Right renal cortex interstitium (tissue), 3 donors: ENCODE measurements around the gene NGEF. TPM values are rescaled to one million over a fixed set of nuclear protein-coding genes. Genes with fewer than 3 reads are reported as not detected.

ENCODE experiments used
- DNase-seq, 3 donors: peaks; one replicate each; pipeline ENCODE4 v3.0.0-alpha.2; 2013; ENCODE audit warnings: low read depth in 3 of 3, low spot score in 2 of 3
- polyA plus RNA-seq, 3 donors: library from polyadenylated mRNA; unstranded; fragments of 120-200 nt; gene quantifications; one replicate each; pipeline ENCODE4 v1.2.1, GENCODE V29; 2013; ENCODE audit not compliant: insufficient read length in 3 of 3

Gene NGEF
- polyA plus RNA-seq, 3 donors = 2.3 to 3.0 (median 2.7) TPM

GRCh38 chr2:233047206-233047605 is 34.1 kb upstream of the NGEF start:
- DNase-seq = no peak

GRCh38 chr2:233044974-233045605 is 32.0 kb upstream of the NGEF start:
- DNase-seq = no peak

- DNase-seq = no peak
Observed at GRCh38 chr2:233042549-233042948, 29.5 kb upstream of the NGEF start.

- no peak for DNase-seq
Observed at GRCh38 chr2:233041722-233042323, 28.8 kb upstream of the NGEF start.

- no peak for DNase-seq
Observed at GRCh38 chr2:233040571-233040970, 27.5 kb upstream of the NGEF start.

GRCh38 chr2:233039846-233040530 is 26.9 kb upstream of the NGEF start:
- no peak for DNase-seq

- no peak for DNase-seq
Observed at GRCh38 chr2:233039212-233039845, 26.3 kb upstream of the NGEF start.

- DNase-seq = no peak
Observed at GRCh38 chr2:233037078-233037477, 24.0 kb upstream of the NGEF start.

- DNase-seq = no peak
Observed at GRCh38 chr2:233036162-233036838, 23.2 kb upstream of the NGEF start.

- DNase-seq = no peak
Observed at GRCh38 chr2:233035426-233036161, 22.5 kb upstream of the NGEF start.

- DNase-seq = no peak
Observed at GRCh38 chr2:233034091-233034882, 21.2 kb upstream of the NGEF start.

- no peak for DNase-seq
Observed at GRCh38 chr2:233033672-233034071, 20.6 kb upstream of the NGEF start.

- no peak for DNase-seq
Observed at GRCh38 chr2:233032551-233033320, 19.7 kb upstream of the NGEF start, which contains the start of gene NEU2. TSS of gene NEU2 (plus strand) at chr2:233032672. CDS start at chr2:233032672, 0 bp downstream.

GRCh38 chr2:233031556-233032500 is 18.8 kb upstream of the NGEF start:
- DNase-seq = no peak

GRCh38 chr2:233029321-233029720 is 16.3 kb upstream of the NGEF start:
- no peak for DNase-seq

GRCh38 chr2:233026198-233026813 is 13.2 kb upstream of the NGEF start:
- no peak for DNase-seq

GRCh38 chr2:233025706-233026105 is 12.7 kb upstream of the NGEF start:
- DNase-seq = no peak
